Islet of Langerhans (tissue), 1 donor: ENCODE data around the gene MYO18B.

Experiments
- FAIRE-seq: peaks from one replicate; lab custom pipeline; 2011; peaks lifted over from hg19 to GRCh38; lab: Jason Lieb, UNC

The MYO18B gene

GRCh38 chr22:25852223-25852622 is 110.2 kb downstream of the MYO18B start:
- no peak for FAIRE-seq

GRCh38 chr22:25853078-25853477 is 111.1 kb downstream of the MYO18B start:
- no peak for FAIRE-seq

GRCh38 chr22:25853501-25854284 is 111.7 kb downstream of the MYO18B start:
- no peak for FAIRE-seq

- no peak for FAIRE-seq
Observed at GRCh38 chr22:25869771-25870170, 127.8 kb downstream of the MYO18B start.

- FAIRE-seq: no peak
Observed at GRCh38 chr22:25874327-25874726, 132.3 kb downstream of the MYO18B start.

- no peak for FAIRE-seq
Observed at GRCh38 chr22:25875461-25875860, 133.5 kb downstream of the MYO18B start.

- no peak for FAIRE-seq
Observed at GRCh38 chr22:25876871-25877270, 134.9 kb downstream of the MYO18B start.

- no peak for FAIRE-seq
Observed at GRCh38 chr22:25878933-25879332, 136.9 kb downstream of the MYO18B start.

GRCh38 chr22:25880524-25880923 is 138.5 kb downstream of the MYO18B start:
- FAIRE-seq: no peak

GRCh38 chr22:25881210-25881755 is 139.3 kb downstream of the MYO18B start:
- no peak for FAIRE-seq

GRCh38 chr22:25882360-25882759 is 140.4 kb downstream of the MYO18B start:
- FAIRE-seq: no peak

- no peak for FAIRE-seq
Observed at GRCh38 chr22:25883482-25884033, 141.6 kb downstream of the MYO18B start.

GRCh38 chr22:25884121-25884520 is 142.1 kb downstream of the MYO18B start:
- no peak for FAIRE-seq

GRCh38 chr22:25888399-25889054 is 146.5 kb downstream of the MYO18B start:
- FAIRE-seq: no peak

- no peak for FAIRE-seq
Observed at GRCh38 chr22:25890651-25891050, 148.7 kb downstream of the MYO18B start.

GRCh38 chr22:25892678-25893077 is 150.7 kb downstream of the MYO18B start:
- FAIRE-seq: no peak

- FAIRE-seq: no peak
Observed at GRCh38 chr22:25895678-25896077, 153.7 kb downstream of the MYO18B start.

- no peak for FAIRE-seq
Observed at GRCh38 chr22:25896098-25896497, 154.1 kb downstream of the MYO18B start.

- FAIRE-seq: no peak
Observed at GRCh38 chr22:25896592-25896991, 154.6 kb downstream of the MYO18B start.

GRCh38 chr22:25898707-25899365 is 156.8 kb downstream of the MYO18B start:
- FAIRE-seq: no peak

GRCh38 chr22:25899566-25899965 is 157.6 kb downstream of the MYO18B start:
- FAIRE-seq: no peak

GRCh38 chr22:25900390-25900789 is 158.4 kb downstream of the MYO18B start:
- FAIRE-seq: no peak

GRCh38 chr22:25900880-25901279 is 158.9 kb downstream of the MYO18B start:
- no peak for FAIRE-seq
